Astrocyte of the cerebellum (primary cell): ENCODE data around the gene ZNF473.

Source experiments
- DNase-seq: peaks from one replicate; pipeline ENCODE4 v3.0.0-alpha.2; 2011; ENCODE audit warnings: low read depth
- H3K4me3 ChIP-seq: 2 replicates; pipeline ENCODE4 v1.5.1; 2011; ENCODE audit warnings: mild to moderate bottlenecking, low read depth, low read length, moderate library complexity
- in situ Hi-C: cut with HindIII; loops from 2 replicates; pipeline ENCODE4 v1.10.0; 2017; ENCODE audit warnings: low sequenced_read_pairs
- TF ChIP-seq, protein P1 (sequence below): IDR thresholded peaks from 2 replicates; pipeline ENCODE4 v1.5.1; 2012; ENCODE audit warnings: low read length, low read depth, moderate library complexity, mild to moderate bottlenecking; ENCODE audit errors: missing control alignments

ZNF473 gene

DNA sequence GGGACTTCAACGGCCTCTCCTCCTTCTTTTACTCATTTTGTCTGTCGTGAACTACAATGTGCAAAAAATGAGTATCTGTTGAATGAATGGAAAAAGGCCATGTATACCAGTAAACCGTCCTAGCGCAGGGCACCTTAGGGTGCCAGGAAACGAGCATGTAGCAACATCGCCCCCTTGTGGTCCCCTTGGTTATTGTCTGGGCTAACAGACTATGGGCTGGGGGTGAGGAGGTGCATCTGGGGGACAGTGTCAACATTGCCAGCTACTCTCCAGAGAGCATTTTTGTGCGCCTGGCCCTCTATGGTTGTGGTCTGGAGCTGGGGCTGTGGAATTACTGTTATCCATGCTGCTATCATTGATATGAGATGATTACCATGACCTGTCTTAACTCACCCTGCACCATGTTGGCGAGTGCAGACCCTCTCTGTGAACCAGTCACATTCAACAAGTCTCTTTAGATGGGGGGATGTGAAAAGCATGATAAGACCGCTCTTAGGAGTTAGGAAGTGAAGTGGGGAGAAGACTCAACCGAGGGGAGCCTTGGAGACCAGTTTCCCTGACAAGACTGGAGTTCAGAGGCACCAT, 42.1 kb upstream of the ZNF473 start:
- in situ Hi-C loops, result no loop called here
- H3K4me3 ChIP-seq, result no peak overlapping the region
- DNase-seq, result no peak
- TF ChIP-seq, protein P1, sequence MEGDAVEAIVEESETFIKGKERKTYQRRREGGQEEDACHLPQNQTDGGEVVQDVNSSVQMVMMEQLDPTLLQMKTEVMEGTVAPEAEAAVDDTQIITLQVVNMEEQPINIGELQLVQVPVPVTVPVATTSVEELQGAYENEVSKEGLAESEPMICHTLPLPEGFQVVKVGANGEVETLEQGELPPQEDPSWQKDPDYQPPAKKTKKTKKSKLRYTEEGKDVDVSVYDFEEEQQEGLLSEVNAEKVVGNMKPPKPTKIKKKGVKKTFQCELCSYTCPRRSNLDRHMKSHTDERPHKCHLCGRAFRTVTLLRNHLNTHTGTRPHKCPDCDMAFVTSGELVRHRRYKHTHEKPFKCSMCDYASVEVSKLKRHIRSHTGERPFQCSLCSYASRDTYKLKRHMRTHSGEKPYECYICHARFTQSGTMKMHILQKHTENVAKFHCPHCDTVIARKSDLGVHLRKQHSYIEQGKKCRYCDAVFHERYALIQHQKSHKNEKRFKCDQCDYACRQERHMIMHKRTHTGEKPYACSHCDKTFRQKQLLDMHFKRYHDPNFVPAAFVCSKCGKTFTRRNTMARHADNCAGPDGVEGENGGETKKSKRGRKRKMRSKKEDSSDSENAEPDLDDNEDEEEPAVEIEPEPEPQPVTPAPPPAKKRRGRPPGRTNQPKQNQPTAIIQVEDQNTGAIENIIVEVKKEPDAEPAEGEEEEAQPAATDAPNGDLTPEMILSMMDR, result peak; percentile 71

DNA sequence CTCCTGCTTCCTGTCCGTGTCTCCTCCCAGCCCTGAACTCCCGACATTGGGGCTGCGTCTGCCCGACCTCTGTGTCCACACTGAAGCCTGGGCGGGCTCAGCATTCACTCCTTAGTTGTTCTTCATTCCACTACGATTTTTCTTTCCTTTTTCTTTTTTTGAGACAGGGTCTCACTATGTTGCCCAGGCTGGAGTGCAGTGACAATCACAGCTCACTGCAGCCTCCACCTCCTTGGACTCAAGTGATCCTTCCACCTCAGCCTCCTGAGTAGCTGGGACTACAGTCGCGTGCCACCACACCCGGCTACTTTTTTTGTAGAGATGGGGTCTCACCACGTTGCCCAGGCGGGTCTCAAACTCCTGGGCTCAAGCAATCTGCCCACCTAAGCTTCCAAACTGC, 41.3 kb upstream of the ZNF473 start:
- DNase-seq, result no peak
- TF ChIP-seq, protein P1, result no peak

DNA sequence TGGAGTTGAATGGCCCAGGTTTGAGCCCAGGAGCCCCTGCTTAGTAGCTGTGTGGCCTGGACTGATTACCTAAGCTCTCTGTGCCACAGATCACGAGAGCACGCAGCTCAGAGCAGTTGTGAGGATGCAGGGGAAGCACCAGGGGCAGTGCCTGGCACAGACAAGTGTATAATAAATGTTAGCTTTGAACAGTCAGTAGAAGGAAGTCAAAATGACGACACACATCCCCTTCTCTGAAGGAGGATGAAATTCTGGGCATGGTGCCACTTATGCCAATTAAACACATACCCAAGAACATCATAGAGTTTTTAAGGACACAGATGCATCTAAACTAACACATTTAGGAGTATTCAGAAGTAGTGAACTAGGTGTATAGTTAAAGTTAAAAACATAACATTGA, 39.9 kb upstream of the ZNF473 start:
- in situ Hi-C loops, result no loop called here
- no peak for DNase-seq
- no peak overlapping the region for H3K4me3 ChIP-seq
- TF ChIP-seq, protein P1, result no peak

More for the DNA sequence above, 41.3 kb upstream of the ZNF473 start:
- in situ Hi-C loops, result no loop called here
- H3K4me3 ChIP-seq, result no peak overlapping the region

DNA sequence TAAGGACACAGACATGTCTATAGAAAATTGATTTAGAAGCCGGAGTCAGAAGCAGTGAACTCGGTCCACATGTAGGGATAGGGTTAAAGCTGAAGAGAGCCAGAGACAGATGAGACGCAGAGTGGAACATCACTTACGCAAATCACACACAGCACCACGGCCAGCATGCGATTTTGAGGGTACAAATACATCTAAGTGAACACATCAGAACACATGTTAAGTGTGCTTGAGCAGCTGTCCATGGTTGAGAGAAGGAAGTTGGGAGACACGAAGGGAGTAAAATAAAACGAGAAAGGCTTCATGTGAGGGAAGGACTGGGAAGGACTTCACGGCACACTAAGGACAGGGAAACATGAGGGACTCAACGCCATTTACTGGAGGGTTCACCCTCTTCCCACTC, 39.5 kb upstream of the ZNF473 start:
- TF ChIP-seq, protein P1, result no peak
- H3K4me3 ChIP-seq, result no peak overlapping the region
- in situ Hi-C loops, result no loop called here
- no peak for DNase-seq

DNA sequence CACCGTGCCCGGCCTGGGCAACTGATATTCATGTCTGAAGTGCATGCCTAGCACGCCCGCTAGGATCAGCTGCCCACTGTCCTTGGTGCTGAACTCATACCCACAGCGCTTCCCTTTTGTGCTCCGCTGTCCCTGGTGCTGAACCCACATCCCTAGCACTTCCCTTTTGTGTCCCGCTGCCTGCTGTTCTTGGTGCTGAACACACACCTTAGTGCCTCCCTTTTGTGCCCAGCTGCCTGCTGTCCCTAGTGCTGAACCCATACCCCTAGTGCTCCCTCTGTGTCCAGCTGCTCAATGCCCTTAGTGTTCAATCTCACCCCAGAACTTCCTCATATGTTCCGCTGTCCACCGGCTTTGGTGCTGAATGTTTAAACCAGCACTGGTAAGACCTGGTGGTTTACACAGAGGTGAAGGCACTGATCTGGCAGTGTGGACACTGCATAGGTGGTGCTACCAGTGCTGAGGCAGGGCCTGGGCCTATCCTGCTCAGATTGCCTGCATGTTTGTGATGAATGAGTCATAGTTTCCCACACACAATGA, 38.6 kb upstream of the ZNF473 start:
- TF ChIP-seq, protein P1, result peak; percentile 24
- in situ Hi-C loops, result no loop called here
- no peak overlapping the region for H3K4me3 ChIP-seq
- DNase-seq, result peak; percentile 84

DNA sequence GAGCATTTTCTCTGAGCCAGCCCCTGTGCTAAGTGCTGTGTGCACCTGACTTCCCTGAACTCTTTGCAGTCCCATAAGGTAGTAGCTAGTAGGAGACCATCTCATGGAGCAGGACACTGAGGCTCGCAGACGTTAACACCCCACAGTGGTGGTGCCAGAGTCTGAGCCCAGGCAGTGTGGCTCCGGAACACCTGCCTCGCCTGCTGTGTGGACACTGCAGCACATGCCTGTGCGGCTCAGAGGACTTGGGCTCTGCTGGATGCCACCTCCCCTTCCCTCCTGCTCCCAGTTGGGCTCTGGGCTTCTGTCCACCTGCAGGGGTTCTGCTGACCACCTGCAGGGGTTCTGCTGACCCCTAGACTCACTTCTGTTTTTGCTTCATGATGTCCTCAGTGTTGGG, 37.8 kb upstream of the ZNF473 start:
- in situ Hi-C loops, result no loop called here
- TF ChIP-seq, protein P1, result no peak
- H3K4me3 ChIP-seq, result no peak overlapping the region
- DNase-seq, result no peak

DNA sequence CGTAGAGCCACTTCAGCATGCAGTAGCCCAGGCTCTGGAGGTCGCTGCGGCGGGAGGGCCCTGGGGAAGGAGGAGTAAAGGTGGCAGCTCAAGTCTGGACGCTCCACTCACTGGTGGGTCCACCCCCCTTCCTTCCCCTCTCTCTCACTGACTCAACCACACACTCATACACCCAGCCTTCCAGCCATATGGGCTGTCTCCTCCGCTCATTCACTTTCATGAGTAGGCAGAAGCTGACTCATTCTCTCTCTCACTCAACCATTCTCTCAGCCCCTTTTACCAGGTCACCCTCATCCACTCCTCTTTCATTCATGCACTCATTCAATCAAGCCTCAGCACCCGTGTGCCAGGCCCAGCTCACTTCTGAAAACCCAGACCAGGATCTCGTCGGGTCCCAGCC, 37.4 kb upstream of the ZNF473 start:
- in situ Hi-C loops, result no loop called here
- TF ChIP-seq, protein P1, result no peak
- no peak for DNase-seq
- H3K4me3 ChIP-seq, result no peak overlapping the region
